RWPE2 (cell line): ENCODE measurements around the gene CNTLN.

ENCODE experiments used
- ATAC-seq: fragments of 200-7000 bp; cut with Tn5 transposase; 3 replicates; pipeline ENCODE4 v1.9.1; 2021; ENCODE audit warnings: low read depth
- DNase-seq: peaks from one replicate; pipeline ENCODE4 v3.0.0-alpha.2; 2020; ENCODE audit warnings: low spot score
- H3K27ac ChIP-seq: fragments of 450-650 bp; 2 replicates; pipeline ENCODE4 v1.5.1; 2017; ENCODE audit warnings: mild to moderate bottlenecking; ENCODE audit not compliant: poor library complexity, severe bottlenecking
- H3K27me3 ChIP-seq: fragments of 250-450 bp; sonication (Bioruptor Pico); 2 replicates; pipeline ENCODE4 v1.5.1; 2021; ENCODE audit warnings: mild to moderate bottlenecking, moderate library complexity; ENCODE audit not compliant: insufficient read depth, poor library complexity, severe bottlenecking
- H3K36me3 ChIP-seq: fragments of 250-450 bp; sonication (Bioruptor Pico); 2 replicates; pipeline ENCODE4 v1.5.1; 2020; ENCODE audit warnings: low read depth, mild to moderate bottlenecking, moderate library complexity
- H3K4me1 ChIP-seq: fragments of 250-450 bp; sonication (Bioruptor Pico); 2 replicates; pipeline ENCODE4 v1.5.1; 2021; ENCODE audit warnings: mild to moderate bottlenecking, moderate library complexity; ENCODE audit not compliant: insufficient read depth, poor library complexity, severe bottlenecking
- H3K4me3 ChIP-seq: fragments of 250-450 bp; sonication (Bioruptor Pico); 2 replicates; pipeline ENCODE4 v1.5.1; 2021; ENCODE audit warnings: mild to moderate bottlenecking, moderate library complexity; ENCODE audit not compliant: severe bottlenecking
- H3K9me3 ChIP-seq: fragments of 250-450 bp; sonication (Bioruptor Pico); 2 replicates; pipeline ENCODE4 v1.5.1; 2021; ENCODE audit warnings: mild to moderate bottlenecking, moderate library complexity; ENCODE audit not compliant: severe bottlenecking
- CTCF ChIP-seq: fragments of 450-650 bp; IDR thresholded peaks from one replicate; pipeline ENCODE4 v1.5.1; 2017; ENCODE audit warnings: mild to moderate bottlenecking, moderate library complexity; ENCODE audit not compliant: poor library complexity, severe bottlenecking

Gene CNTLN

GRCh38 chr9:17531642-17532254, 396.9 kb downstream of the CNTLN start:
- Histone ChIP-seq H3K27me3 (no peaks in the 10 kb centered on the region), H3K4me3 (no peak overlapping the region), H3K27ac (no peak overlapping the region), H3K9me3 (no peaks in the 10 kb centered on the region), H3K4me1 (no peaks in the 10 kb centered on the region), H3K36me3 (no peaks in the 10 kb centered on the region)
- no peak for DNase-seq
- peak; percentile 87 for TF ChIP-seq CTCF
- 0 out of 3 replicates have a peak, but pooled peaks have one; percentile 42 for ATAC-seq

GRCh38 chr9:17532461-17532860, 397.6 kb downstream of the CNTLN start:
- Histone ChIP-seq H3K36me3 (no peaks in the 10 kb centered on the region), H3K27ac (no peak overlapping the region), H3K27me3 (no peaks in the 10 kb centered on the region), H3K9me3 (no peaks in the 10 kb centered on the region), H3K4me3 (no peak overlapping the region), H3K4me1 (no peaks in the 10 kb centered on the region)
- TF ChIP-seq CTCF: no peak
- ATAC-seq (no peak), DNase-seq (no peak)

- H3K27ac ChIP-seq: no peak overlapping the region
- DNase-seq: no peak
- no peak overlapping the region for H3K4me3 ChIP-seq
- no peaks in the 10 kb centered on the region for H3K36me3 ChIP-seq
- no peaks in the 10 kb centered on the region for H3K4me1 ChIP-seq
- no peaks in the 10 kb centered on the region for H3K27me3 ChIP-seq
- ATAC-seq: no peak
- H3K9me3 ChIP-seq: no peaks in the 10 kb centered on the region
- no peak for TF ChIP-seq CTCF
These were observed 400.3 kb downstream of the CNTLN start for GRCh38 chr9:17535176-17535575.

- Histone ChIP-seq H3K4me1 (no peaks in the 10 kb centered on the region), H3K4me3 (no peak overlapping the region), H3K27me3 (no peaks in the 10 kb centered on the region), H3K36me3 (no peaks in the 10 kb centered on the region), H3K9me3 (no peaks in the 10 kb centered on the region), H3K27ac (no peak overlapping the region)
- ATAC-seq: peak; percentile 35; the same call in 1 of the 3 replicates
- no peak for DNase-seq
- no peak for TF ChIP-seq CTCF
These were observed 401.2 kb downstream of the CNTLN start for GRCh38 chr9:17536027-17536426.

GRCh38 chr9:17551023-17551422, 416.2 kb downstream of the CNTLN start:
- Histone ChIP-seq H3K4me1 (no peaks in the 10 kb centered on the region), H3K4me3 (no peak overlapping the region), H3K27me3 (peaks cover 4% of the 10 kb centered on the region), H3K36me3 (no peaks in the 10 kb centered on the region), H3K9me3 (no peaks in the 10 kb centered on the region), H3K27ac (no peak overlapping the region)
- no peak for TF ChIP-seq CTCF
- ATAC-seq (no peak), DNase-seq (no peak)
